GM18951 (cell line): Measurements from ENCODE around the gene MRPL18.
"Not testable (repeated sequence)": the region's sequence is repeated elsewhere in the genome, so short reads cannot be mapped to it uniquely, and the experiment has no call there.

Experiments
- POLR2A ChIP-seq: IDR thresholded peaks from 4 replicates; pipeline ENCODE4 v1.6.1; 2011; ENCODE audit warnings: mild to moderate bottlenecking; ENCODE audit not compliant: insufficient read length, insufficient read depth; ENCODE audit errors: extremely low read depth
- in situ Hi-C: fragments of 300-500 bp; cut with MboI; formaldehyde crosslinking; loops from one replicate; pipeline ENCODE4 v1.12.0; 2022; ENCODE audit warnings: low sequenced_read_pairs, mixed read lengths, inconsistent platforms; ENCODE audit not compliant: unreplicated experiment

The MRPL18 gene

DNA sequence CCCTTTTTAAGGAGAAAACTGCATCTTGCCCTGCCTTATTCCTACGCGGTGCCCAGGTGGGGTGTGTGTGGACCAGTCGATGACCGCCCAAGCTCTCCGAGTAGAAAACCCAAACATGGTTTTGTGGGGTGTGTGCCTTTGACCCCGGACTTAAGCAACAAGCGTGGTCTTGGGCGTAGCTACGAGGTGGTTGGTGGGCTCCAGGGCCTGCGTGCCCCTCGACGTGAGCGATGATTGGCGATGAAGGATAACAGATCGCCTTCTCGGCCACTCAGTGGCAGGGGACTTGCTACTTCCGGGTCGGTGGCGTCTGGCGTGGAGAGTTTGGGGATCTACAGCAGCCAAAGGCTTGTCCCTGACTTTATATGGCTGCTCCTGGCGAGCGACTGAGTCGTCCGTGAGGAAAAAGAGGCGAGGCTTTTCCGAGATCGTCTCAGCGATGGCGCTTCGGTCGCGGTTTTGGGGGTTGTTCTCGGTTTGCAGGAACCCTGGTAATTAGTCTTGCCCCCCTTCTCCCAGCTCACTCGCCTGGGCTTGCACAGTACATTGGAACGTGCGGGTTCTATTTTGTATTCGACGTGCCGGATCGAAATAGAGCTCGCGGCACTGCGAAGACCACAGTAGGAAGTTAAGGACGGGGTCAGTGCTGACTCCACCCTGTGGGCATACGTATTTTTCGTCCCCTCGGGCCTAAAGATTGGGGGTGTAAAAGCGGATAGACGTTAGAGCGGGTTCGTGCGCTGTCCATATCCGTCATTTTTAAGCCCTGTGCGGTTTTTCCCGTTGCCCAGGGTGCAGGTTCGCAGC lies at the start of gene MRPL18:
Gene MRPL18 (plus strand): TSS at position 319 of the 807 bp plus-strand sequence. CDS start 121 bp downstream, at position 440.
- in situ Hi-C loops: no loop called here
- peak; percentile 77 for TF ChIP-seq POLR2A

DNA sequence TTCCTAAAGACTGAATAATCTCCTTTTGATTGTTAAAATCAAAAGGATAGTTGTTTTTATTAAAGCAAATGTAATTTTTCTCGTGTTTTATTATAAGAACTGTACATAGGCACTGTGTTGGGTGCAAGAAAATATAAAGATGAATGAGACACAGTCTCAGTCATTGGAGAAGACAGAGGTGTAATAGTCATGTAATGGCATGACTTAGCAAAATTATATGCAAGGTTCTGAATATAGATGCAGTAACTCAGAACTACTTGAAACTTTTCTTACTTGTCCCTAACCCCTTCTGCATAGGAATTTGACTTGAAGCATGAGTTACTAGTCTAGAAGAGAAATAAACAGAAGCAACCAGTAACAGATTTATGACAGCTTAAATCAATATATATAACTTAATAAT lies 48.1 kb upstream of the MRPL18 start:
- no peak for TF ChIP-seq POLR2A
- in situ Hi-C loops: no loop called here

DNA sequence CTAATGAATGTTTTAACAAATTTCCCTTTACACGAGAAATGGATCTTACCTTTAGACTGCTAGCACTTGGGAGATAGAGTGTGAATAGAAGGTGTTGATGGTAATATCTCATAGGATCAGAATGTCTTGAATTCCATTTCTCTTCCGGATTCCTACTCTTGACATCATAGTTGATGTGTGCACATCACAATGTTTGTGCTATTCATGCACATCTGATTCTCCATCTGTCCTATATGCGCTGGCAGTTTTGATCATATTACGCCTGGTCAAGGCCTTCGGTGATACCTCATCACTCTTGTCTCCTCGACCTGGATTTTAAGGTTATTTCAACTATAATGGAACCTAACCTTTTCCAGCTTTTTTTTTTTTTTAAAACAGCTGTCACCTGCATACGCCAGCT lies 45.2 kb upstream of the MRPL18 start:
- no peak for TF ChIP-seq POLR2A
- in situ Hi-C loops: no loop called here

DNA sequence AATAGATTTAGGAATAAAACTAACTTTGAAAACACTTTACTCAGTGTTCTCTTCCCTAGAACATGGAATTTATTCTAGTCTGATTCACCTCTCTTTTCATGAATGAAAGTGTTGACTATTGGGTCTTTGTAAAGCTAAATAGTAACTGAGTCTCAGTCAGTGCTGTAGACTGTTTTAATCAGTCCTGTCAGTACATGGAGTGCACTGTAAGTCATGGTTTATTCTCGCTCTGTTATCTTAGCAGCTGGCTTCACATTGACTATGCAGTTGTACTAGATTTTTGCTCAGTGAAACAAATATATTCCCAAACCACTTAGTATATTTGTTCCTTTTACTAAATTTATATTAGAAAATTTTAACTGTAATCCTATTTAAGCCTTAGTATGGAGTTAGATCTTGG lies 43.5 kb upstream of the MRPL18 start:
- no peak for TF ChIP-seq POLR2A
- in situ Hi-C loops: no loop called here

DNA sequence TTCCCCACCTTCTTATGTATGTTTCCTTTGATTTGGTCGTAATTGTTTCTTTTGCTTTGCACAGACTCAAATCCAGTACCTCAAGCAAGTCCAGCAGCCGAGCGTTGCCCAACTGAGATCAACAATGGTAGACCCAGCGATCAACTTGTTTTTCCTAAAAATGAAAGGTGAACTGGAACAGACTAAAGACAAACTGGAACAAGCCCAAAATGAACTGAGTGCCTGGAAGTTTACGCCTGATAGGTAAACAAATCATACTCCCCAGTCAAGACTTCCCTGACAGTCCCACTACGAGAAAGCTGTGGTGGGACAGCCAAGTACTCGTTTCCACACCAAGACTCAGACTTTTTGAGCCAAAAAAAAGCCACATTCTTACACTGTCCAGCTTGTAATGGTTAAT lies 42.1 kb upstream of the MRPL18 start:
- in situ Hi-C loops: not testable (repeated sequence)

DNA sequence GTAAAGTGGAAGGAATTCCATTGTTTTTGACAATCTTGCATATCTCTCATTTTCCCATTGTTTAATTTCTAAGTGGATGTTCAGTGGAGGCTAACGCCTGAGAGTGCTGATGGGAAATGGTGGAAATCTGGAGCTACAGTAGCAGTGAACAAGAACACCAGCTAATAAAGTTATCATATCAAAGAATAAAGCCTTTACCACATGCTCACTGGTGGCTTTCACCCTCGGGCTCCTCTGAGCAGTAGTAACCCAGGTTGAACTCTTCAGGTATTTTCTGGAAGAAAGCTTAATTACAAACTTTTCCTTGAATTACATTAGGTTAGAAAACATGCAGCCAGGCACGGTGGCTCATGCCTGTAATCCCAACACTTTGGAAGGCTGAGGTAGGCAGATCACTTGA lies 38.8 kb upstream of the MRPL18 start:
- no peak for TF ChIP-seq POLR2A
- in situ Hi-C loops: no loop called here

DNA sequence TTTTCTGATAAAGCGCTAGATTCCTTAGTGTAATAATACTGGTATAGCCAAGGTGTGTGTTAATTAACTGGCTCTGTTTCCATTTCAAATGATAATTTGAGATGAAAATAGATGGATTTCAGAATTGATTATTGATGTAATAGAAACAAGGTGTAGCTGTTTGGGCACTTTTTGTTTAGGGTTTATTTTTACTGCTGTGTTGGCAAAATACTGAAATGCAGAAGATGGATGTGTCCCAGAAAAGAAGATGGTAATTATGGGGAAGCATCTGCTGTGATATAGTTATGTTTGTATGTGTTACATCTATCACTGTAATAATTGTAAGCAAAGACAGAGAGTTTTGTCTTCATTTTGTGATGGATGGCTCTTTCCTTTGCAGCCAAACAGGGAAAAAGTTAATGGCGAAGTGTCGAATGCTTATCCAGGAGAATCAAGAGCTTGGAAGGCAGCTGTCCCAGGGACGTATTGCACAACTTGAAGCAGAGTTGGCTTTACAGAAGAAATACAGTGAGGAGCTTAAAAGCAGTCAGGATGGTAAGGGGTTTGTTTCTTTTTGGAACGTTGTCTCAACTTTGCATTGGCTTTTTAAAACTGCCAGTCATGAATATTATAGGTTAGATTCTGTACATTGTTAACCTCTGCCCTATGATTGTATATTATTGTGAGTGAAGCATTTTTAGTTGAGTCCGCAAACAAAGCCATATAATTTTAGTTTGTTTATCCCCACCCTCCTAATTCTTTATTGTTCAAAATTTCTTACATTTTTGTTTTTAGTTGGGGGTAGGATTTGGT lies 37.0 kb upstream of the MRPL18 start:
- in situ Hi-C loops: no loop called here
- no peak for TF ChIP-seq POLR2A

DNA sequence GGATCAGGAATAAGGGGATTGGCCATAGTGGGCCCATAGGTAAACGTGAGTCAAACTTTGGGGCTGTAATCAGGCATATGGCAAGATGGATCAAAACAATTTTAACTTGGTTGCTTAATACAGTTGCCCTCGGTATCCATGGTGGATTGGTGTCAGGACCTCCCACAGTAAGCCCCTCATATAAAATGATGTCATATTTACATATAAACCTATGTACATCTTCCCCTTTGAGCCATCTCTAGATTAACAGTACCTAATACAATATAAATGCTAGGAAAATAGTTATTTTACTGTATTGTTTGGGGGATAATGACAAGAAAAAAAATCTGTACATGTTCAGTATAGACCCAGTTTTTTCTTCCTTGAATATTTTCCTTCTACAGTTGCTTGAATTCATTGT lies 35.9 kb upstream of the MRPL18 start:
- in situ Hi-C loops: no loop called here
- TF ChIP-seq POLR2A: no peak

DNA sequence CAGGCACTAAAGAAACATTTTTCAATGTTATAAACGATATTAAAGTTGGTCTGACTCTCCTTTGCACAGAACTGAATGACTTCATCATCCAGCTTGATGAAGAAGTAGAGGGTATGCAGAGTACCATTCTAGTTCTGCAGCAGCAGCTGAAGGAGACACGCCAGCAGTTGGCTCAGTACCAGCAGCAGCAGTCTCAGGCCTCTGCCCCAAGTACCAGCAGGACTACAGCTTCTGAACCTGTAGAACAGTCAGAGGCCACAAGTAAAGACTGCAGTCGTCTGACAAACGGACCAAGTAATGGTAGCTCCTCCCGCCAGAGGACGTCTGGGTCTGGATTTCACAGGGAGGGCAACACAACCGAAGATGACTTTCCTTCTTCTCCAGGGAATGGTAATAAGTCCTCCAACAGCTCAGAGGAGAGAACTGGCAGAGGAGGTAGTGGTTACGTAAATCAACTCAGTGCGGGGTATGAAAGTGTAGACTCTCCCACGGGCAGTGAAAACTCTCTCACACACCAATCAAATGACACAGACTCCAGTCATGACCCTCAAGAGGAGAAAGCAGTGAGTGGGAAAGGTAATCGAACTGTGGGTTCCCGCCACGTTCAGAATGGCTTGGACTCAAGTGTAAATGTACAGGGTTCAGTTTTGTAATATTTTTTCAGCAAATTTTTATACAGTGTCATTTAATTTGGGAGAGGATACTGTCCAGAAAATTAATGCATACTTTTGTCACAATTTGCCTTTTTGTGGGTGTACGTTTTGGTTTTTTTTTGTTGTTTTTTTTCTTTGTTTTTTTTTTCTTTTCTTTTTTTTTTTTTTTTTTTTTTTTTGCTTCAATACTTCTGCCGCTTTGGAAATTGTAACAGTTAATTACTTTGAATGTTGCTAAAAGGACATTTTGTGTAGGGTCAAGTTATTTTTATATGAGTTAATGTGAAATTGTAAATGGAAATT lies 35.0 kb upstream of the MRPL18 start:
- no peak for TF ChIP-seq POLR2A
- in situ Hi-C loops: no loop called here

DNA sequence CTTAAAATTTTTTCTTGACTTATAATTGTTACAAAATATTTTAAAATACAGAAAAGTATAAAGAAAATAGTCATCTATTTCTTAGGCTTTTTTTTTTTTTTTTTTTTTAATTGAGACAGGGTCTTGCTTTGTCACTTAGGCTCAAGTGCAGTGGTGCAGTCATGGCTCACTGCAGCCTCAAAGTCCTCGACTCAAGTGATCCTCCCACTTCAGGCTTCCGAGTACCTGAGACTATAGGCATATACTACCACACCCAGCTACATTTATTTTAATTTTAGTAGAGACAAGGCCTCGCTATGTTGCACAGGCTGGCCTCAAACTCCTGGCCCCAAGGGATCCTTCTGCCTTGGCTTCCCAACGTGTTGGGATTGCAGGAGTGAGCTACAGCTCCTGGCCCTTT lies 33.8 kb upstream of the MRPL18 start:
- in situ Hi-C loops: no loop called here
- no peak for TF ChIP-seq POLR2A

DNA sequence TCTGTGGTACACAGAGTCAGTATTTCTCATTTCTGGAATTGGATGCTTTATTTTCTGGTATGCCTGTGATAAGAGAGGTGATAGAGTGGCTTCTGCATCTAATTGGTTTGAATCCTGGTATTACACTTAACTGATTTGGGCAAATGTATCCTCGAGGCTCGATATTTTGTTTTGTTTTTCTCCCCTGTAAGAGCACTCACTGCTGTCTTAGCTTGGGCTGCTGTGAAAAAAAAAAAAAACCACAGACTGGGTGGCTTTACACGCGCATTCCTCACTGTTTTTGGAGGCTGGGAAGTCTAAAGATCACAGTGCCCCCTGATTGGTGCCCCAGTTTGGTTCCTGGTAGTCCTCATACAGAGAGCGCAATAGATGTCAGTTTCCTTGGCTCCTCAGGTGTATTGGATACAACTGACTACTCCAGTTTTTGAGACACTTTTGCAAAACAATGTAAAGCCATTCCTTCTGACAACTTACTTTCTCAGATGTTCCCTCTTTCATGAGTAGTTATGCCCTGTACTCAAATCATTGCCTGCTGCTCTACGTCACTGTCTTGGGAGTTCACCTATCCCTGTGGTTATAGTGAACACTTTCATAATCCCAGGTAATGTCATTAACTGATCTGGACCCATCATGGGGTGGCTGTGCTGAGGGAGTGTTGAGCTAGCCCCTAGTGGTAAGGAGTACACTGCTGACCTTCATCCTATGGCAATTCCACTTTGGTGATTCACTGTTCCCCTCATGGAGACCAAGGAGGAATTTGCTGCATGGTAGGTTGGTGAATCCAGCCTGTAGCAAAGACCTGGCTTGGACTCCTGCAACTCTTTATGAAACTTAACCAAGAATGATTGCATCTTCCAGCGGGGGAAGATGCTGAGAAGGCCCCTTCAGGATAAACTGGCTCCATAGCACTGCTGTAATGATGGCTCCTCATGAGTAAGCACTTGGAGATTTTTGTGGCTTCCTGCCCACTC lies 32.0 kb upstream of the MRPL18 start:
- TF ChIP-seq POLR2A: no peak
- in situ Hi-C loops: no loop called here

DNA sequence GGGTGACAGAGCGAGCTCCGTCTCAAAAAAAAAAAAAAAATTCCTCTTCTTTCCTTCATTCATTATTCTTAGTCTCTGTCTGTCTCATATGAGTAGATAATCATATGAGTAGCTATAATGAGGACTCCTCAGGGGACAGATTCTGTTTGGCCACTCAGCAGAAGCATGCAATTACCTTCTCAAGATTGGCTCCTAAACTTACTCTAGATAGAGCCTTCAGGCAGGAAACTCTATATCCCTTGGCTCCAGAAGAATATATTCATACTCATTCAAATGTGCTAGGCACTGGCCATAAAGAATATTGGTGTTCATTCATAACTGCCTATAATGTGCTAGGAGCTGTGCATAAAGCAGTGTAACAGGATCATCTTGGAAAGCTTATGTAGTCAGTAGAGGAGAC lies 30.6 kb upstream of the MRPL18 start:
- TF ChIP-seq POLR2A: no peak
- in situ Hi-C loops: no loop called here

DNA sequence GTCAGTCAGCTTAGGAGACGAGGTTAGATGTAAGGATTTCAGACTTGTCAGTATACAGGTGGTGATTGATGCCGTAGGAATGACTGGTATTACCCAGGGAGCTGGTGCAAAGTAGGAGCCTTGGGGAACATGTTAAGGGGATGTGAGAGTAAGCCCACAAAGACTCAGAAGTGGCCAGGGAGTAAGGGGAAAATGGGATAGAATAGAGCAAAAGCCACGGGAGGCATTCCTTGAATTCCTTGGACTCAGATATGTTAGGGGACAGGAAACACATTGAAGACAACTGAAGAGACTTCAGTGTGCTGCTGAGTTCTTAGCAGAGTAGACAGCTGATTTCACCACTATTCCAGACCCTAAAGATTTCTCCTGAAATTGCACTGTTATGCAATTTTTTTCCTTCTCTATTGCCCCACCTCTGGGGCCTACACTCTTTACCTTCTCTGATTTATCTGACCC lies 29.6 kb upstream of the MRPL18 start:
- TF ChIP-seq POLR2A: no peak

More for the DNA sequence above, 29.6 kb upstream of the MRPL18 start:
- in situ Hi-C loops: no loop called here
